Measurements from ENCODE around the gene MEF2C.

MEF2C gene

GRCh38 chr5:88700121-88700520 lies 182.9 kb downstream of the MEF2C start:
- Histone ChIP-seq H3K36me3 (ENCODE audit: control insufficient read depth in 5 of 5, insufficient read depth in 5 of 5, low read length in 5 of 5) (no peaks in the 10 kb centered on the region), H3K4me1 (ENCODE audit: control insufficient read depth in 5 of 5, insufficient read depth in 5 of 5, low read length in 5 of 5) (peaks cover 0 to 3% (median 0%) of the 10 kb centered on the region in 5 donors), H3K9me3 (ENCODE audit: control insufficient read depth in 5 of 5, low read length in 5 of 5) (no peaks in the 10 kb centered on the region), H3K9ac (ENCODE audit: low read length in 5 of 5) (no peak overlapping the region), H3K27ac (ENCODE audit: low read depth, low read length) (no peak overlapping the region), H3K4me3 (ENCODE audit: low read depth in 1 of 5, low read length in 5 of 5) (no peak overlapping the region), H3K27me3 (ENCODE audit: control insufficient read depth in 5 of 5, insufficient read depth in 4 of 5, low read length in 5 of 5) (peaks cover 8 to 27% (median 12%) of the 10 kb centered on the region in 5 donors)

GRCh38 chr5:88698290-88698689 lies 184.7 kb downstream of the MEF2C start:
- Histone ChIP-seq H3K4me1 (ENCODE audit: control insufficient read depth in 5 of 5, insufficient read depth in 5 of 5, low read length in 5 of 5) (peaks cover 0 to 7% (median 4%) of the 10 kb centered on the region in 5 donors), H3K36me3 (ENCODE audit: control insufficient read depth in 5 of 5, insufficient read depth in 5 of 5, low read length in 5 of 5) (no peaks in the 10 kb centered on the region), H3K27me3 (ENCODE audit: control insufficient read depth in 5 of 5, insufficient read depth in 4 of 5, low read length in 5 of 5) (peaks cover 16 to 44% (median 25%) of the 10 kb centered on the region in 5 donors), H3K27ac (ENCODE audit: low read depth, low read length) (no peak overlapping the region), H3K9me3 (ENCODE audit: control insufficient read depth in 5 of 5, low read length in 5 of 5) (no peaks in the 10 kb centered on the region), H3K9ac (ENCODE audit: low read length in 5 of 5) (no peak overlapping the region), H3K4me3 (ENCODE audit: low read depth in 1 of 5, low read length in 5 of 5) (no peak overlapping the region)

GRCh38 chr5:88696466-88696865 lies 186.5 kb downstream of the MEF2C start:
- Histone ChIP-seq H3K4me1 (ENCODE audit: control insufficient read depth in 5 of 5, insufficient read depth in 5 of 5, low read length in 5 of 5) (peaks cover 2 to 22% (median 19%) of the 10 kb centered on the region in 5 donors), H3K9ac (ENCODE audit: low read length in 5 of 5) (no peak overlapping the region), H3K27ac (ENCODE audit: low read depth, low read length) (no peak overlapping the region), H3K27me3 (ENCODE audit: control insufficient read depth in 5 of 5, insufficient read depth in 4 of 5, low read length in 5 of 5) (peaks cover 31 to 62% (median 42%) of the 10 kb centered on the region in 5 donors), H3K36me3 (ENCODE audit: control insufficient read depth in 5 of 5, insufficient read depth in 5 of 5, low read length in 5 of 5) (no peaks in the 10 kb centered on the region), H3K9me3 (ENCODE audit: control insufficient read depth in 5 of 5, low read length in 5 of 5) (no peaks in the 10 kb centered on the region), H3K4me3 (ENCODE audit: low read depth in 1 of 5, low read length in 5 of 5) (no peak overlapping the region)

- H3K9me3 ChIP-seq (ENCODE audit: control insufficient read depth in 5 of 5, low read length in 5 of 5), result no peaks in the 10 kb centered on the region
- H3K4me3 ChIP-seq (ENCODE audit: low read depth in 1 of 5, low read length in 5 of 5), result no peak overlapping the region
- H3K27ac ChIP-seq (ENCODE audit: low read depth, low read length), result no peak overlapping the region
- no peak overlapping the region for H3K9ac ChIP-seq (ENCODE audit: low read length in 5 of 5)
- peaks cover 34 to 64% (median 44%) of the 10 kb centered on the region in 5 donors for H3K27me3 ChIP-seq (ENCODE audit: control insufficient read depth in 5 of 5, insufficient read depth in 4 of 5, low read length in 5 of 5)
- H3K36me3 ChIP-seq (ENCODE audit: control insufficient read depth in 5 of 5, insufficient read depth in 5 of 5, low read length in 5 of 5), result no peaks in the 10 kb centered on the region
- peaks cover 2 to 27% (median 23%) of the 10 kb centered on the region in 5 donors for H3K4me1 ChIP-seq (ENCODE audit: control insufficient read depth in 5 of 5, insufficient read depth in 5 of 5, low read length in 5 of 5)
Observed at GRCh38 chr5:88695931-88696330, 187.1 kb downstream of the MEF2C start.

- no peaks in the 10 kb centered on the region for H3K9me3 ChIP-seq (ENCODE audit: control insufficient read depth in 5 of 5, low read length in 5 of 5)
- H3K36me3 ChIP-seq (ENCODE audit: control insufficient read depth in 5 of 5, insufficient read depth in 5 of 5, low read length in 5 of 5), result no peaks in the 10 kb centered on the region
- H3K27me3 ChIP-seq (ENCODE audit: control insufficient read depth in 5 of 5, insufficient read depth in 4 of 5, low read length in 5 of 5), result peaks cover 41 to 69% (median 51%) of the 10 kb centered on the region in 5 donors
- H3K9ac ChIP-seq (ENCODE audit: low read length in 5 of 5), result no peak overlapping the region
- H3K27ac ChIP-seq (ENCODE audit: low read depth, low read length), result no peak overlapping the region
- no peak overlapping the region for H3K4me3 ChIP-seq (ENCODE audit: low read depth in 1 of 5, low read length in 5 of 5)
- H3K4me1 ChIP-seq (ENCODE audit: control insufficient read depth in 5 of 5, insufficient read depth in 5 of 5, low read length in 5 of 5), result peaks cover 2 to 34% (median 30%) of the 10 kb centered on the region in 5 donors
Observed at GRCh38 chr5:88695232-88695631, 187.8 kb downstream of the MEF2C start.

- no peaks in the 10 kb centered on the region for H3K9me3 ChIP-seq (ENCODE audit: control insufficient read depth in 5 of 5, low read length in 5 of 5)
- peaks cover 2 to 44% (median 38%) of the 10 kb centered on the region in 5 donors for H3K4me1 ChIP-seq (ENCODE audit: control insufficient read depth in 5 of 5, insufficient read depth in 5 of 5, low read length in 5 of 5)
- no peak overlapping the region for H3K9ac ChIP-seq (ENCODE audit: low read length in 5 of 5)
- no peak overlapping the region for H3K27ac ChIP-seq (ENCODE audit: low read depth, low read length)
- no peak overlapping the region for H3K4me3 ChIP-seq (ENCODE audit: low read depth in 1 of 5, low read length in 5 of 5)
- H3K36me3 ChIP-seq (ENCODE audit: control insufficient read depth in 5 of 5, insufficient read depth in 5 of 5, low read length in 5 of 5), result no peaks in the 10 kb centered on the region
- peaks cover 49 to 80% (median 62%) of the 10 kb centered on the region in 5 donors for H3K27me3 ChIP-seq (ENCODE audit: control insufficient read depth in 5 of 5, insufficient read depth in 4 of 5, low read length in 5 of 5)
Observed at GRCh38 chr5:88694023-88694679, 188.8 kb downstream of the MEF2C start.

GRCh38 chr5:88693071-88693932 lies 189.7 kb downstream of the MEF2C start:
- no peaks in the 10 kb centered on the region for H3K9me3 ChIP-seq (ENCODE audit: control insufficient read depth in 5 of 5, low read length in 5 of 5)
- no peaks in the 10 kb centered on the region for H3K36me3 ChIP-seq (ENCODE audit: control insufficient read depth in 5 of 5, insufficient read depth in 5 of 5, low read length in 5 of 5)
- no peak overlapping the region for H3K4me3 ChIP-seq (ENCODE audit: low read depth in 1 of 5, low read length in 5 of 5)
- H3K27ac ChIP-seq (ENCODE audit: low read depth, low read length), result no peak overlapping the region
- H3K9ac ChIP-seq (ENCODE audit: low read length in 5 of 5), result no peak overlapping the region
- H3K4me1 ChIP-seq (ENCODE audit: control insufficient read depth in 5 of 5, insufficient read depth in 5 of 5, low read length in 5 of 5), result peaks cover 2 to 44% (median 38%) of the 10 kb centered on the region in 5 donors
- H3K27me3 ChIP-seq (ENCODE audit: control insufficient read depth in 5 of 5, insufficient read depth in 4 of 5, low read length in 5 of 5), result peaks cover 57 to 83% (median 70%) of the 10 kb centered on the region in 5 donors

- Histone ChIP-seq H3K4me3 (ENCODE audit: low read depth in 1 of 5, low read length in 5 of 5) (peak overlapping the region; percentile 3 to 56 (median 34)), H3K36me3 (ENCODE audit: control insufficient read depth in 5 of 5, insufficient read depth in 5 of 5, low read length in 5 of 5) (no peaks in the 10 kb centered on the region), H3K4me1 (ENCODE audit: control insufficient read depth in 5 of 5, insufficient read depth in 5 of 5, low read length in 5 of 5) (peaks cover 2 to 44% (median 38%) of the 10 kb centered on the region in 5 donors), H3K27ac (ENCODE audit: low read depth, low read length) (no peak overlapping the region), H3K9ac (ENCODE audit: low read length in 5 of 5) (no peak overlapping the region), H3K9me3 (ENCODE audit: control insufficient read depth in 5 of 5, low read length in 5 of 5) (no peaks in the 10 kb centered on the region), H3K27me3 (ENCODE audit: control insufficient read depth in 5 of 5, insufficient read depth in 4 of 5, low read length in 5 of 5) (peaks cover 54 to 85% (median 81%) of the 10 kb centered on the region in 5 donors)
Observed at GRCh38 chr5:88691945-88692868, 190.8 kb downstream of the MEF2C start.

- Histone ChIP-seq H3K27ac (ENCODE audit: low read depth, low read length) (no peak overlapping the region), H3K9ac (ENCODE audit: low read length in 5 of 5) (no peak overlapping the region), H3K4me1 (ENCODE audit: control insufficient read depth in 5 of 5, insufficient read depth in 5 of 5, low read length in 5 of 5) (peaks cover 2 to 44% (median 38%) of the 10 kb centered on the region in 5 donors), H3K36me3 (ENCODE audit: control insufficient read depth in 5 of 5, insufficient read depth in 5 of 5, low read length in 5 of 5) (no peaks in the 10 kb centered on the region), H3K4me3 (ENCODE audit: low read depth in 1 of 5, low read length in 5 of 5) (peak overlapping the region; percentile 26 to 63 (median 46)), H3K9me3 (ENCODE audit: control insufficient read depth in 5 of 5, low read length in 5 of 5) (no peaks in the 10 kb centered on the region), H3K27me3 (ENCODE audit: control insufficient read depth in 5 of 5, insufficient read depth in 4 of 5, low read length in 5 of 5) (peaks cover 58 to 91% (median 89%) of the 10 kb centered on the region in 5 donors)
Observed at GRCh38 chr5:88691230-88691582, 191.8 kb downstream of the MEF2C start.
